Medulla oblongata (tissue), 1 donor: Measurements from ENCODE around the gene DAB1.

Experiments used
- DNase-seq: peaks from one replicate; pipeline ENCODE4 v3.0.0-alpha.2; 2015; ENCODE audit errors: extremely low spot score

The DAB1 gene

DNA sequence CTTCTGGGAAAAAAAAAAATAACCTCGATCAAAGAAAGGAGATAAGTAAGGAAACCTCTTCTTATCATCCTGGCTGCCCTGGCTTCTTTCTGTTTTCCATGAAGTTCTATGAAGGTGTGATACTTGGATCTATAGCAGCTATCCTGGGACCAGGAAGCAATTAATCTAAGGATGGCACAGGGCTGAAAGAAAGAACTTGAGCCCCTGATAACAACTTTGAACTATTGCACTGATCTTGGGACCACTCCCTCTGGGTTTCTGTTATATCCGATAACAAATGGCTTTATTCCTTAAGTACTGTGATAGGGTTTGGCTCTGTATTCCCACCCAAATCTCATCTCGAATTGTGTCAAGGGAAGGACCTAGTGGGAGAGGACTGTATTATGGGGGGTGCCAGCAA is 104.1 kb downstream of the DAB1 start:
- no peak for DNase-seq

DNA sequence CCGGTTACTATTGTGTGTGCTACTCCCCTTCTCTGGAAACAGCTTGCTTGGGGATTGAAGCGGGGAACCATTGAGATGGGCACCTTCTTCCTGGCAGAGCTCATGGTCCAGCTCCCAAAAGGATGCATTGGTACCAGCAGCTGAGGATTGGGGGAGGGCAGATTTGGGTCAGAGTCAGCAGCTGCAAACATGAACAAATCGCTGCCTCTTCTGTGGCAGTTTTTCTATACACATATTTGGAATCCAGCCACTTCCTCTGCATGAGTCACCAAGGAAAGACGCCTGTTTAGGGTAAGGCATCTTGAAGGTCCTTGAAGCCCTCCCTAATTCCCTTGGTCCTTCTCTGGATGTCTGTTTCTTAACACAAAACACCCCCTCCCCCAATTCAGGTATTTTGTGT is 104.7 kb downstream of the DAB1 start:
- no peak for DNase-seq

DNA sequence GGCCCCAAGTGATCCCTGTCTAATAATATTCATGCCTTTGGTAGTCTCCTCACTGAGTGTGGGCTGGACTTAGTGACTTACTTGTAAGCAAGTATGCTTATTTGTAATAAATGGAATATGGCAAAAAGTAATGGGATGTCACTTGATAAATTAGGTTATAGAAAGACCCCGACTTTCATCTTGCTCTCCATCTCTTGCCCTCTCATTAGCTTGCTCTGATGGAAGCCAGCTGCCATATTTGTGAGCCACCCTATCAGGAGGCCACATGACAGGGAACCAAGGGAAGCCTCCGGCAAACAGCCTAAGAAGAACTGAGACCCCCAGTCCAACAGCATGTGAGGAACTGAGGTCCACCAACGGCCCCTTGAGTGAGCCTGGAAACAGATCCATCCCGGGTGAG is 107.0 kb downstream of the DAB1 start:
- no peak for DNase-seq

DNA sequence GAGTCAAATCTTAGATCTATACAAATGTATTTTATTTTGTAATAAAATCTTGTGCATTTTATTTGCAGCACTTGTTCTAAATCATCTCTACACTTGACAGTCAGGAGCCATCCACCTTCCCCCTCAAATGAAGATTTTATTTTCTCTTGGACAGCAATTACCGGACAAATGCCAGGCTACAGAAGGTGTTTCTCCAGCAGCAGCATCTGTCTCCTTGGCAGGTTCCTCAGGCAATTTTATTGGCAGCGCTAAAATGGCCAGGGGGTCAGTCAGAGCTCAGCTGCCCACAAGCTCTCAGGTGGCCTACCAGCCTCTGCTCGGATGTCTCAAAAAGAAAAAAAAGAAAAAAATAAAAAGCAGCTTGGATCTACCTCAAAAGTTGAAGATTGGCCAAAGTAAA is 107.6 kb downstream of the DAB1 start:
- DNase-seq, result no peak

DNA sequence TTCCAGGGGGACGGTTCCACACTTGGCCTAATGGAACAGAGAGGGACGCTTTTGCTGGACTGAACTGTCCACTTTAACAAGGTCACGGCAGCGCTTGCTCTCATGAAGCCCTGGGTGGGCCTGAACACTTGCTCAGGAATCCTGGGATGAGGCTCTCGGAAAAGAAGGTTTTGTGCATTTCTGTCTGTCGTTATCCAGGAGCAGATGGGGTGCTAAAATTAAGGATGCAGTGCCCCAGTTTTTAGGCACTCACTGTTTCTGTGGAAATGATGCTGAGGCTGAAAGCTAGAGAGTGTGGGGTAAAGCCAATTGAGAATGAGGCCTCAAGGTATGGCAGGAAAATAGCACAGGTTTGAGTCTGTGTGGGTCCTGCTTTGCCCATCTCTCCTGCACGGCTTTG is 111.0 kb downstream of the DAB1 start:
- DNase-seq, result no peak

DNA sequence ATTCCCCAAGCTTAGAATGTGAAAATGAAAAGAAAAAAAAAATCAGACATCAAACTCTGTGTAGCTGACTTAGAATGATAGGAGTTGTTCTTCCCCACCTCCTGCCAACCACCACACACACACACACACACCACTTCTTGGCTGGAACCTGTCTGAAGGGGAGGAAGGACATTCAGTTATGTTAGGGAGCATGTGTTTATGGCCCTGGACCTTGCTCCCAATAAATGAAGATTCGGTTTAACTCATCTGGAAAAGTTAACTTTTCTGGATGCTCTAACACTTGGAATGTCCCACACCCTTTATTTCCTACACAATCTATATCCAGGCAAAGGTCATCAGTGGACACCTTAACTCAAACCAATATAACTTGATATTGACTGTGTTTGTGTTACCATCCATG is 112.4 kb downstream of the DAB1 start:
- DNase-seq, result no peak

DNA sequence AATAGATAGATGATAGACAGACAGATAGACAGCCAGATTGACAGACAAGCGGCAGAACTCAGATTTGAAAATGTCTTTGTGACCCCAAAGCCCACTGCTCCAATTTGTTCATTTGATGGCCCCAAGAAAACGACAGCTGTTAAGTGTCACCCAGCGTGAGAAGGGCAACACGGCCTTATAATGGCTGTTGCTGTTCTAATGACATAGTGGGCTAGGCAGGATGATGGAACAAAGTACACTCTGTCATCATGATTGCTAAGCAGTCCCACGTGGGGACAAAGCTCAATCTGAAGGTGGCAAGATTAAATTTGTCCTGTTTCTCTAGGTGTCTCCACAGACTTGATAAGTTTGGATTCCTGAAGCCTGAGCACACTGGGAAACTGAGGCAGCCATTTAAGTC is 112.9 kb downstream of the DAB1 start:
- DNase-seq, result no peak

DNA sequence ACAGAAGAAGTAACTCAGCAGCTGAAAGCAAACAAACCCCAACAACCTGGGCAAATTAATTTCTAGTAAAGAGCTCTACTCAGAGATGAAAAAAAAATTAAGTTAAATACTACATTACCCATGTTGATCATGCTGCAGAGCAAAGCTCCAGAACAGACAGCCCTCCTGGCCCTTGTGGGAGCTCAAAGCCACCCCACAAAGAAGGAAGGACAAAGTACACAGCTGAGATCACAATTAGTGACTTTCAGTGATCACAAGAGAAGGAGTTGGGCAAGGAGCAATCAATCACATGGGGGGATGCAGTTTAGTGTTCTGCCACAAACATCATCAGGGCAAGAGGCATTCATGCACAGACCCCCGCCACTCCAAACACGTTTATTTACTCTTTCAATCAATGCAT is 114.2 kb downstream of the DAB1 start:
- DNase-seq, result no peak

DNA sequence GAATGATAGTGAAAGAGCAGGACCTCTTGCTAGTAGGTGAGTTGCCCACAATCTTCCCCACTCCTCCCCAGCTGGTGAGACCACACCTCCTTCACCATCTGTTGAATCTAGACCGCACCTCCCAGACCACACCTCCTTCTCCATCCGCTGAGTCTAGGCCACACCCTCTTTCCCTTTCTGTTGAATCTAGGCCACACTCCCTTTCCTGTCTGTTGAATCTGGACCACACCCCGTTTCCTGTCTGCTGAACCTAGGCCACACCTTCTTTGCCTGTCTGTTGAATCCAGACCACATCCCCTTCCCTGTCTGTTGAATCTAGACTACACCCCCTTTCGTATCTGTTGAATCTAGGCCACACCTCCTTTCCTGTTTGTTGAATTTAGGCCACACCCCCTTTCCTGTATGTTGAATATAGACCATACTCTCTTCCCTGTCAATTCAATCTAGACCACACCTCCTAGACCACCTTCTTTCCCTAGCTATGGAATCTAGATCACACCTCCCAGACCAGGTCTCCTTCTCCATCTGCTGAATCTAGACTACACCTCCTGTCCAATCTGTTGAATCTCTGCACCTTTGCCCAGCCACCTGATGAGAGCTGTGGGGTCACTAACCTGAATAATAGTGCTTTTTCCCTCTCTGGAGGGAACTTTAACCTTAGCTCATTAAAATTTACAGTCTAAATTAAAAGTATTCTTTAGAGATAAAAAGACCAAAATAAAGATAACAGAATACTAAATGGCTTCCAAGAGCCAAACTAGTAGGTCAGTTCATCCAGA is 116.3 kb downstream of the DAB1 start:
- no peak for DNase-seq

DNA sequence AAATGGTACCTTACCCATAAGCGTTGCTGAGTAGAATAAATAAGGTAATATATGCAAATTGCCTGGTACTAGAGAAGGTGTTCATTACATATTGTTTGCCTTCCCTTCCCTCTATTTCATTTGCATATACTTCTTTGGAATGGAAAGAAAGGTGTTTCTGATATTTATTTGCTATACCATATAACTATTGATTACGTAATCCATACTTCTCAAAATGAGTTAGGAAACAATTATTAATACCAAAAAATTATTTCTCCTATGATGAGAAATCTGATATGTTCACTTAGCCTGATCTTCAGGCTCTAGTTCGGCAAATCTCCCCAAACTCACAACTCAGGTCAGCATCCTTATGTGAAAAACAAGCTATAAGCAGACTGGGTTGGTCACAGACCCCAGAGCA is 119.3 kb downstream of the DAB1 start:
- no peak for DNase-seq

DNA sequence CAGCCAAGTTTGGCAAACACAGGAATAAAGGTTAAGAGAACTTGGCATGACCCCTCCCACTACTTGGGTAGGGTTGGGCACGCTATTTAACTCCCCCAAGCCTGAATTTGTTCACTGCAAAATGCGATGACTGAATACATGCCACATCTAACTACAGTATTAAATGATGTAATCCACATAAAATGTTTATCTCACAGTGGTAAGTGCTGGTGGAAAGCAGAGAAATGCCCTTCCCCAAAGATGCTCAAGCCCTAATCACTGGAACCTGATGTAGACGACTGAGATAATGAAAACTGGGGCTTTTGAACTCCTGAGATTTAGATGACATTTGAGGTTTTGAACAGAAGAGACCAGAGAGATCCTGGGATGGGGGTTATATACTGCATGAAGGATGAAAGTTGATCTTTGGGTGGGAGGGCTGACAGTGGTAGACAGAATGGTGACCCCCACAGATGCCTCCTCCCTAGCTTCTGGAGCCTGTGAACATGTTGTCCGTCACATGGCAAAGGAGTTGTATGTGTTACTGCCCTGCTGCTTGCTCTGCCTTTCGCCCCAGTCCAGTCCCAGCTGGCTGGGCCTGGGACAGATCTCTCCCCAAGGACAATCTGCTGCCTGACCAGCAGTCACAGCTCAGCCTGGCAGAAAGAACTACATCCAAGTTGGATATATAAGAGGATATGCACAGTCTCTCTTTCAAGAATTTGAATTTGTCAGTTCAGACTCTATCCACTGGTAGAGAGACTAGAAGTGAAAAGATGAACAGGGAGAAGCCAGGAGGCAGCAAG is 120.9 kb downstream of the DAB1 start:
- no peak for DNase-seq

DNA sequence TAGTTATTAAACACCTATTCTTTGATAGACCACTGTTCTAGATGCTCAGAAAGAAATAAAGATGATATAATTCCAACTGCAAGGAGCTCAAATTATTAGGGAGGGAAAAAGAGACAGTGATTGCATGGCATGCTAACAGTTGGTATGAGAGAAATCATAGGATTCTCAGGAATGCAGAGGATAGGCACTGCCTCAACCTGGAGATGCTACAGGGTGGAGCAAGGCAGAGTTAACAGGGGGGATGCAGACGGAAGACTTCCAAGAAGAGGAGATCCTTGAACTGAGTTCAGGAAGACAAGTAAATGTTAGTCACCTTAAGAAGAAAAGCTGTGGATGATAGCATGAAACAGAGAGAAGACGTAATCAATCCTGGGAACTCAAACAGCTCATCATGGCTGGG is 123.7 kb downstream of the DAB1 start:
- no peak for DNase-seq

DNA sequence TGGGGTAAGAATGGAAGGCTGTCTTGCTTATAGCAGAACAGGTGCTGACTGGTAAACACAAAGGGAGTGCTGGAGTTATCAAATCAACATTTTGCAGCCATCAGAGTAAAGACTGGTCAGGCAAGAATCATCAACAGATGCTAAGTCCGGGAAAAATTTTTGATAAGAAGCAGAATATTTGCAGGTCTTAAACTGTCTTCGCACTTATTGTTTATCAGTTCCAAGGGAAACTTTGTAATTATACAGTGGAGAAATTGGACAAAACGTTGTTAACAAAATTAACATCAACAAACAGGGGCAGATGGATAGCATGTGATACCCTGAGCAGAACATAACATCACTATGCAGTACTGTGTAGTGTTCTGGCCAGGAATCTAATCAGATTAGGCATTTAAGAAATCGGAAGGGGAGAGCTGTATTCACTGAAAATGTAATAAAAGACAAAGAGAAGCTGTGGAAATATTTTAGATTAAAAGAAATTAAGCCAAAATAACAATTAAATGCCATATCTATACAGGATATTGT is 127.1 kb downstream of the DAB1 start:
- no peak for DNase-seq

DNA sequence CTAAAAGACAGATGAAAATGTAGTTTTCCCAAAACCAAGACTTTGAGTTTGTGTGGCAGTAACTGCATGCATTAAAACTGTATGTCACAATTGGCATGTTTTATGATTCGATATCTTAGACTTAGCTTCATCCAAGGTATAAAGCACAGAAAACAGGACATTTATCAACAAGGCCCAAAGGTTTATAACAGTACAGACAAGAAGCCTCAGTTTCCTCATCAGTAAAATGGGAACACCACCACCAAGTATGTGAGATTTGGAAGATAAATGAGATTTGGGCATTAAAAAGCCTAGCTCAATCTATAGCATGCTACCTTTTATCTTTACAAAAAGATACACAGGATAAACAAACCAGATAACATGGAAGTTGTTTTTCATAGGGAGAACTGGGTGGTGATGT is 128.5 kb downstream of the DAB1 start:
- DNase-seq, result no peak

DNA sequence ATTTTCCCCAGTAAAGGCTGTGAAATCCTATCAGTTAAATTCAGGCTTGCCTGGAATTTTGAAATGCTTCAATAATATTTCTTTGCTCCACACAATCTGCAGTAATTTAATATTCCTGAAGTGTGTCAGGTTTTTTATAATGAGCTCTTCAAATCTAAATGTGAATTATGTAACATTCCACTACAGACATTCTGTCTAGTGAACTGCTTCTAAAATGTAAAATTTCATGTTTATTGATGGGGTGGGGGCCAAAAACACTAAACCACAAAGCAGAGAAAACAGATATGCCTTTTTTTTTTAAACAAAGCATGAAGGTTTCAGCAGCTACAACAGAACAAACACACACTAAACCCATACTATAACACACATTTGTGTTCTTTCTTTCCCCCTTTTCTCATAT is 129.7 kb downstream of the DAB1 start:
- DNase-seq, result no peak

DNA sequence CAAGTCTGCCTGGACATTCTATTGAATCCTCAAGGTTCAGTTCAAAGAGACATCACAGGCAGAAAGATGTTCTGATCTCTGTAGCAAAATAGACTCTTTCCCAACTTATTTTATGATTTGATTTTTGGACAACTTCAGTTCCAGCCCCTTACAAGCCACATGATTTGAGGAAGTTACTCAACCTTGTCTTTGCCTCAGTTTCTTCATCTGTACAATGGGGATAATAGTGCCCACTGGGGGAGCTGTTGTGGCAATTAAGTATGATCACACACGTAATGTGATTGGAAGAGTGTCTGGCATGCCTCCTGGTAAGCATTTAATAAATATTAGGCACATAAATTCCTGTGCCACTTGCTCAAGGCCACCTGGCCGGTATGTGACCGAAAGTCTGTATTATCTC is 130.6 kb downstream of the DAB1 start:
- no peak for DNase-seq

DNA sequence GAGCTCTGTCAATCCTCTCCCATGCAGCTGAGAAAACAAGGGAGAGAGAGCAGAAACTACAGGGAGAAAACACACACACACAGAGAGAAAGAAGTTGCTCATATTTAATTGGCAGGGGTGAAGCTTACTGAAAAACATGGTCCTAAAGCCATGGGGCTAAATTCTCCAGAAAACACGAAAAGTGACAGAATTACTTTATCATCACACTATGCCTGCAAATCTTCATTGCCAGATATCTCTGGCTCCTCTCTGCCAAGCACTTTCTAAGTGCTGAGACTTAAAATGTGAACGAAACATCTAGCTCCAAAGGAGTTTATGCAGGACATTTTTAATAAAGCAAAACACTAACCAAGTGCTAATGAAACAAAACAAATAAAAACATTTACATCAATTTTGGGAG is 134.1 kb downstream of the DAB1 start:
- DNase-seq, result no peak

DNA sequence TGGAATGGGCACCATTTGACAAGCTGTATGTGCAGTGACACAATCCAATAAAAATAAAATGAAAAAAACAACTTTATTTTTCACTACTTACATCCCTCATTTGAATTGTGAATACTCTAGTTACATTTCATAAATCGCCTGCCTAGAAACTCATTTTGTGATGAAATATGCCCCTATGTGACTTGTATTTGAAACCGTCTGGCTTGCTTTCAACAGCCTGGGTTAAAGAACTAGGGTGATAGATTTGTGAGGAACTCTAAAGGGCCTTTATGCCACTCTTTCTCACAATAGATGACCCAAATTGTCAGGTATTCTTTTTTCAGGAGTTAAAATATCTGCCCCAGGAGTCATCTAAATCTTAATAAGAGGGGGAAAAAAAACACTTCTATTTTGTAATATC is 137.9 kb downstream of the DAB1 start:
- DNase-seq, result no peak

DNA sequence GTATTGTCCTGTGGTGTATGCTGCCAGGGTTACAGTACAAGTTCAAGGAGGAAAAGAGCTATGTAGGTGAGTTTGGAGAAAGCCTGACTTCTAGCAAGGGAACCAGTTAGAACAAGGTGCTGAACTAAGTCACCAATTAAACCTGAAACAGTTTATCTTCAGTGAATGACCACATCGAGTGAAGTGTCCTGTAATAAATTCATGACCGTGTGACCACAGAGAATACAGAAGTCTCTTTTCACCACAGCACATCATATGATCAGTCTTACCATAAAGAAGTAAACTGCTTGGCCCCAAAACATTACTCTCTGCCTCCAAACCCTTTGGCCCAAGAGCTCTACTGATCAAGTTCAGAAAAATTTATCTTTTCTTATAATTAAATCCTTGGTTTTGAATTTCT is 141.4 kb downstream of the DAB1 start:
- no peak for DNase-seq

DNA sequence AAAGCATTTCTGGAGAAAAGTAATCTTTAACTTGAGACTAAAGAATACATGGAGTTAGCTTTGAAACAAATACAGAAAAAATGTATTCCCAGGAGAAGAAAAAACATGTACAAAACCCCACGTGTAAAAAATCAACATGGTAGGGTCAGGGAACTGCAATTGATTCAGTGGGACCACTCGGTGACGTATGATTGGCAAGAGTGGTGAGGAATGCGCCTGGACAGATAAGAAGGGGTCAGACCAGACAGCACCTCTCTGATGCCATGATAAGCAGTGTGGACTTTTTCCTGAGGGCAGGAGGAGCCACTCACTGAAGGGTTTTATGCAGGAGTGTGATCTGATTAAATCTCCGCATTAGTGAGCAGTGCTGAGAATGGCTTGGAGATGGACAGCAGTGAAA is 142.5 kb downstream of the DAB1 start:
- DNase-seq, result no peak

DNA sequence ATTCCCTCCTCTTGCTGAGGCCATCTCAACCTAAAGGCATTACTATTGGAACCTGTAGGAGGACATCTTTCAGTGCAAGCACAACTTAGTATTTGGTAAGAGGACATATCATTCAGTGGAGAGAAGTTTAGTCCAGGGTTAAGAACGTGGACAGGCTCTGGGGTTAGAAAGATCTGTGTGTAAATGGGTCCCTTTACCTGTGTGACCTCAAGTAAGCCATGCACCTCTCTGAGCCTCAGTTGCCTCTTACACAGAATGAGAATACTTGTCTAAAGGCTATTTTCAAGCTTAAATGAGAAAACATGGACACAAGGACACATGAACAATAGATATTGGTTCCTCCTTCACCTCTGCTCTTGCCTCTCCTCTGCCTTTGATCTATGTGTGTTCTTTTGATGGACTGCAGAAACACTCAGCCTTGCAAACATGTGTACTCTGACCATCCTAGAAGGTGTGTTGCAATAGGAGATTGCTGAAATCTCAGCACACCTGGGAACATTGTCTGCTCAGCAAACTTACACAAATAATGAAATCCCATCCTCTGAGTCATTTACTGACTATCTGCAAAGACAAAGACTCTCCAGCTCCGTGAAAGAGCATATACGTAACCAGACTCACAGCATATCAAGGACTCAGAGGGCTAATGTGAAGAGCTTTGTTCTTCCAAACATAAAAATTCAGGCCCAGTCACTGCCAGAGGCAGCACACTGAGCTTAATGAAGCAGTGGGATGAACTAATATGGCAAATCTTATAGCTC is 143.8 kb downstream of the DAB1 start:
- DNase-seq, result no peak

DNA sequence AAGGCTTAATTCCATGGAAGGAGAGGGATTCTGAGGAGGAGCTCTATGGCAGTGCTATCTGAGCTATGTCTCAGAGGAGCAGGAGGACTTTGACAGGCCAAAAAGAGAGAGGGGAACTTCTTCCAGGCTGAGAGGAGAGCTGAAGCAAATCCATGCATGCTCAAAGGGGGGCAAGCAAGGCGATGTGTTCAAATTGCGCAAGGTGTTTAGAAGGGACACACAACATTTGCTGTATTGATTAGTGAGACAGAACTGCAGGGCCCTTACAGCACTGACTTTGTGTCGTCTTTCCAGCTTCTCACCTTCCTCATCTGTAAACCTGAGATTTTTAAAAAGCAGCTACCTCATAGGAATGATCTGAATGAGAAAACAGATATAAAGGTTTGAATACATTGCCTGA is 145.3 kb downstream of the DAB1 start:
- no peak for DNase-seq

DNA sequence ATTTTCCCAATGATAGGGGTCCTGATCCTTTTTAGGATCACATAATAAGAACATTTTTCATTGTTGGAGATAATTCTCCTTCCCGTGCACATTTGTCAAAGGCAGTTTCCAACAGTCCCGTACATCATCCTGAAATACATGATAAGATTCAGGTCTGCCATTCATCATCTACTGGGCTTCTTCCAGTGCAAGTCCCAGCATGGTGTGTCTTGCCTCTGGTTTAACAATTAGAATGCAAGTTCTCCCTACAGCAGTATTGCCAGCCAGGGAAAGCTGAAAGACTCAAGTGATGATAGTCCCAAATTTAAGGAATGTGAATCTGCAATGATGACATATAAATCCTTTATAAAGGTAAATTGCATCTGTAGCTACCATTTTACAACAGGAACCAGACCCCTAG is 146.2 kb downstream of the DAB1 start:
- DNase-seq, result no peak
